Stimulated activated naive CD8-positive, alpha-beta T cell treated with anti-CD3 and anti-CD28 coated beads, Interleukin-15, Interleukin-2, amounts not matched to agents 100 U/mL and 50 U/mL, for 24 hours (primary cell): ENCODE results near the gene IL1RL1.
"Not testable (repeated sequence)": the region's sequence is repeated elsewhere in the genome, so short reads cannot be mapped to it uniquely, and the experiment has no call there.

Source experiments
- ATAC-seq: fragments of 150-1000 bp; cut with Tn5 transposase; one replicate; pipeline ENCODE4 v1.10.0; 2021
- DNase-seq: peaks from one replicate; pipeline ENCODE4 v3.0.0; 2021

IL1RL1 gene

DNA sequence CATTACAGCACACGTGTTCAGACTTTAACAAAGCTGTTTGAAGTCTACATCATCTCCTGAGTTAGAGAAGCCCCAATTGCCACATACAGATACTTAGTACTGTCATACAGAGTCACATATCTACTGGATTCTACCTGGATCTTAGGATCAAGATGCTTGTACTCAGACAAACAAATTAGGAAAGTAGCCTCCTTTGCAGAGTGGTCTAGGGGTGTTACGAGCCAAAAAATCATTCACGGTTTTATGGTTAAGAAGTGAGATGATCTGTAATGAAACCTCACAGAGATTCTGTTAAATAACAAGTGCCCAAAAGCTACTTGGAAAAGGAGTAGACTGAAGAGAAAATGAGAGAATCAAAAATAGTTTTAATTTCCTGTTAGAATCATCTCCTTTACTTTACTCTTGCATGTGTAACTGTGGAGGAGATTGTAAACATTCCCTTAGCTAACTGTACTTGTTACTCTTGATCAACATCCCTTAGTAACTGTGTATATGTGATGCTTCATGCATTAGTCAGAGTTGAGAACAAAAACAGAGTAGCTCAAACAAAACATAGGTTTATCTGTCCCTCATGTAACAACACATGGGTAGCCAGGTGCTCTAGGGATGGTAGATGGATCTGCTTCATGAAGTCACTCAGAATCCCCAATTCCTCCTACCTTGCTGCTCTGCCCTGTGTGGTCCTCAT lies 16.4 kb upstream of the IL1RL1 start:
- DNase-seq (no peak), ATAC-seq (peak; percentile 42)

DNA sequence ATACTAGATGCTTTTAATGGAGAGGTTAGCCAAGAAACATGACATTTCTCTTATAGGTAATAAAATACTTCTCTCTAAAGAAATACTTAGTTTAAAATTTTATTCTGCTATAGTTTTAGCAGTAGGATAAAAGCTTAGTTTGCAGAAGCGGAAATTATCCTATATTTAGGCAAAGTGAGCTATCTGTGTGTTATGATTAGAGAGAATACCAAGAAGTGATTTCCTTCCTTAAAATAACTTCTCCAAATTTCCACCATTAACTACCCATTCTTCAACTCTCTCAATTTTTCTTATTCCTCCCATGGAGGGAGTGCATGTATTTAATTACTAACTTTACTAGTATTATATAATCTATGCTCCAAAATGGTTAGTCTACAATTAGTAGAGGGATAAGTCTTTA lies 15.8 kb upstream of the IL1RL1 start:
- DNase-seq (no peak), ATAC-seq (no peak)

DNA sequence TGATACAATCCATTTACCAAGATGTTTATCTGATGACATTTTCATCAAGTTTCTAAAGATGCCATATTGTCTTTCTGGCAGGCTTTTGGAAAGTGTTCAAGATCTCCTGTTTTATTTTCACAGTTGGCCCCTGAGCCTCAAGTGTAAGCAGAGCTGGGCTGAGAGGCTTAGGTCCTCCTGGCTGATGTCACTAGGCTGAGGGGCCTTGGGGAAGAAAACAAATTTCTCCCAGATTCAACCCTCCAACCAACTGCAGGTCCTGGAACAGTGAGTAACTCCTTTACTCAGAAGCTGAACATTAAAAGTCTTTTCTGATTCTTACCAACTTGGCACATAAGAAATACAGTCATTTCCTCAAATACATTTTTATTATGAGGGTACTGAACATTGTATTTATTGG lies 14.9 kb upstream of the IL1RL1 start:
- ATAC-seq: peak; percentile 72
- no peak for DNase-seq

DNA sequence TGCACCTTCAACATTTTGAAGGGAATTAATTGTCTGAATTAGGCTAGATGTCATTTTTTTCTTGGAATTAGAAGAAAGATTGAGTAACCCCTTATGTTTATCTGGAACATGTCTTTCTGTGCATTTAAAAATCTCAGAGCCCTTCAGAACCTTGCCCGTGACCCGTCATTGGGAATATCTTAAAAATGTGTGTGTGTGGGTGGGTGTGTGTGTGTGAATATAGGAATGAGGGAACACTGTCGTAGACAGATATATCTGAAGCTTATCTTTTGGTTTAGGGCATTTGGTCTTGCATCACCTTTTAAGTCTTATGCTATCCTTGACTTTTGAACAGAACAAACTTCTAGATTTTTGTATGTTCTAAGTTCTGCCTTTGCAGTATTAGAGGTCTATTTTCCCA lies 13.5 kb upstream of the IL1RL1 start:
- DNase-seq (no peak), ATAC-seq (no peak)

- DNase-seq (peak; percentile 53), ATAC-seq (peak; percentile 87)
These were observed 9.4 kb upstream of the IL1RL1 start for GRCh38 chr2:102301867-102302362.

DNA sequence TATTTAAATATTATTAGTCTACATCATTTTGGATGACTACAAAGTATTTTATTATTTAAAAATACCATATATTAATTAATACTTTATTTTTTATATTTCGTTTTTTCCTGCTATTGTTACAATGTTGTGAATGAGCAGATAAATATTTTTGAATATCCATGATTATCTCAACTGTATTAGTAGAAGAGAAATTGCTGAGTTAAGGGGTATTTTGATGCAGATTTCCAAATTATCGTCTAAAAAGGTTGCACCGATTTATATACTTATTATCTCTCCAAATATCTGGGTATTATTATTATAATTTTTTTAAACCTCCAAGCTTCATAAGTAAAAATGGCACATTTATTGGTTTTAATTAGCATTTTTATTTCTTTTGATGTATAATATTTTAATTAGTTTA lies 8.9 kb upstream of the IL1RL1 start:
- DNase-seq (no peak), ATAC-seq (no peak)

GRCh38 chr2:102303589-102303988 lies 7.8 kb upstream of the IL1RL1 start:
- no peak for DNase-seq
- ATAC-seq: no peak

GRCh38 chr2:102304268-102304667 lies 7.1 kb upstream of the IL1RL1 start:
- DNase-seq (no peak), ATAC-seq (peak; percentile 26)

- peak; percentile 46 for DNase-seq
- ATAC-seq: peak; percentile 78
These were observed 6.4 kb upstream of the IL1RL1 start for GRCh38 chr2:102304711-102305611.

DNA sequence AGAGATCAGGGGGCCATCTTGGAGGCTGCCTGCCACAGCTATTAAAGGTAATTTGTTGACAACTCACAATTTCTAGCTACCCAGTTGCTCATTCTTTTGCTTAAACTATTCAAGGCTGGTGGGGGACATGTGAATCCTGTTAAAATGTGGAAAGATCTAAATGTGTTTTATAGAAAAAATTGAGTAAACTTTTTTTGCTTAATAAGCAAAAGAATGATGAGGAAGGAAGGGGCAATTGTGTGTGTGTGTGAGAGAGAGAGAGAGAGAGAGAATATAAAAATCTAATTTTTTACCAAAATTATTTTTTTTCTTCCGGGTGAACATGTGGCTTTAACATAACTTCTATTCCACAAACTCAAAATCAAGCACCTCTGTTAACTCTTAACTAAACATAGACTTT lies 5.2 kb upstream of the IL1RL1 start:
- ATAC-seq: no peak
- no peak for DNase-seq

DNA sequence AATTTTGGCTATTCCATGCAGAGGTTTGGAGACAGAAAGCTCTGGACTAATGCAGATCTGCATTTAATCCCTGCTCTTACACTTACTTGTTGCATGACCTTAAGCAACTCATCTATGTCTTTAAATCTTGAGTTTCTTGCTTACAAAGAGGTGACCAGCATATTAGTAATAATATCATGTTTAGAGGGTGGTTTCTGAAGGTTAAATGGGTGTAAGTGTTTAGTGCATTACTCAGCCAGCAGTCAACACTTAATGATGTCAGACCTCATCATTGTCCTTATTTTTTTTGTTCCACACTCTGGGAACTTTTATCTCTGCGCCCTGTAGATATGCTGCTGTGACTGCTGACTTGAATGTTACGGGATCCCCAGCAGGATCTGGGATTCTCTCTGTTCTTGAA lies 1.7 kb downstream of the IL1RL1 start:
- no peak for DNase-seq

DNA sequence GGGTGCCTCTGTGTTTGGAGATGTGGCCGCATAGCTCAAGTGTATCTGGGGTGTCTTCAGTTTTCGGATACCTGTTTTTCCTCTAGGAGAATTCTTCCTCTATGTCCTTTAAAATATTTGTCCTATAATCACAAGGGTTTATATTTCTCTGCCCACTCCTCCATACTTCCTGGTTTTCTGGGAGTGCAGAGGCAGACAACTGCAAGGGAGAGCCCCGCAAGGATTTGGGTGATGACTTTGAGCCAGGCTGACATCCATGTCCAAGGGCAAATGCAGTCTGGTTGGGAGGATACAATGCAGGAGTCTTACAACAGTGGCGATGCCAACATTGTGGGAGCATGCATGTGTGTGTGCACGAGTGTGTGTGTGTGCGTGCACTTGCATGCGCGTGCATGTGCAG lies 2.1 kb downstream of the IL1RL1 start:
- DNase-seq: no peak
- ATAC-seq: no peak

More for the DNA sequence above, 1.7 kb downstream of the IL1RL1 start:
- ATAC-seq: peak; percentile 19

- no peak for DNase-seq
- ATAC-seq: no peak
These were observed 2.6 kb downstream of the IL1RL1 start for GRCh38 chr2:102313950-102314349.

DNA sequence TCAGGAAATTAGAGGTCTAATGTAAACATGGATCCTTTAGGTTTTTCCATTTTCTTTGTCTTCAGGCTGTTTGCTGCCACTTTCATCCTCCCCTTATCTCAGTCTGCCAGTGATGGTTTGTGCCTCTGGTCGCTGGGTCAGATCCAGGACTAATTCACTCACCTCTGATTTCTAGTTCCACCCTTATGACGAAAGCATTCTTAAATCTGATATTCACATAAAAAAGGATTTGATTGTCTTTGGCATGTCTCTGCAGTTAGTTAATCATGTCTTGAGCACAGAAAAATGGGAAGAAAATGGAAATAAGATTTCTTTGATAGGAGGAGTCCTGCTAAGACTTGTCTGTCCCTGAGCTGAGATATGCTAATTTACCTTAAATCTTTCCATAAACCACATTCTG lies 4.6 kb downstream of the IL1RL1 start:
- ATAC-seq (no peak), DNase-seq (no peak)

DNA sequence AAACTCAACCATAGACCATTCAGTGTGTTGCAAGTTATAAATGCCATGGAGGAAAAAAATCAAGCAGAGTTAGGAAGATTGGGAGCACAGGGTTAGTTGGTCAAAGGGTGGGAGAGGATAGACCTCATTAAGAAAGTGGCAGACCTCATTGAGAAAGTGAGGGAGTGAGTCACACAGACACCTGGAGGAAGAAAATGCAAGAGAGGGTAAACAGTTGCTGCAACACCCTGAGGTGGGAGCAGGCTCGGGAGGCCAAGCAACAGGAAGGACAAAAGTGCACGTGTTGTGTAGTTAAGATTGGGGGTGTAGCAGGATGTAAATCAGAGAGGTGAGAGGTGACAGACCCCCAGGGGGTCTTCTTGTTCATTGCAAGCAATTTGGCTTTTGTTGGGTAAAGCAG lies 6.4 kb downstream of the IL1RL1 start:
- ATAC-seq (peak; percentile 39), DNase-seq (no peak)

- ATAC-seq (no peak), DNase-seq (no peak)
These were observed 7.1 kb downstream of the IL1RL1 start for GRCh38 chr2:102318437-102318836.

DNA sequence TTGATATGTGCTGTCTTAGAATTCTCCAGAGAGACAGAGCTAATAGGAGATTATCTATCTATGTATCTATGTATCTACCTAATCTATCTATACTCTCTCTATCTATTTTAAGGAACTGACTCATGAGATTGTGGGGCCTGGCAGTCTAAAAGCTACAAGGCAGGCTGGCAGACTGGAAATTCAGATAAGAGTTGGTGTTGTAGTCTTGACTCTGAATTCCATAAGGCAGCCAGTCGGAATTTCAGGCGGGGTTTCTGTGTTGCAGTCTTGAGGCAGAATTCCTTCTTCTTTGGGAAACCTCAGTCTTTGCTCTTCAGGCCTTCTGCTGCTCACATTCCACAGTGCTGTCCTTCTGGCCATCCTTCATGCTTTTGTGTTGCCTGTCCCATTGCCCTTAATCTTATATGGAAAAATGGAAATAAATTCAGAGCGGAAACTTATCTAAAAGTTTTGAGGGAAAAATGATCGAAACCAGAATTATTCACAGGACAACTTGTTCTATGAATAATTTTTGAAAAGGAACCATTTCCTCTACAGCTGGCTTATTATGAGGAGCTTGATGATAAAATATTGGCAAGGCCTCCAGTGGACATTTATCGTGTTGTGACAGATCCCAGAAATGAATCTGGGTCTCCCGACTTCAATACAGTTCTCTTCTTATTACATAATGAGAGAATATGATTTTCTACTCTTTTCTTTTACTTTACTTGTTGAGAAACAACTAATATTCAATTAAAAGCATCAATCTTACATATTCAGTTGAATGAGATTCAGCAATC lies 10.8 kb downstream of the IL1RL1 start:
- ATAC-seq (no peak), DNase-seq (no peak)

DNA sequence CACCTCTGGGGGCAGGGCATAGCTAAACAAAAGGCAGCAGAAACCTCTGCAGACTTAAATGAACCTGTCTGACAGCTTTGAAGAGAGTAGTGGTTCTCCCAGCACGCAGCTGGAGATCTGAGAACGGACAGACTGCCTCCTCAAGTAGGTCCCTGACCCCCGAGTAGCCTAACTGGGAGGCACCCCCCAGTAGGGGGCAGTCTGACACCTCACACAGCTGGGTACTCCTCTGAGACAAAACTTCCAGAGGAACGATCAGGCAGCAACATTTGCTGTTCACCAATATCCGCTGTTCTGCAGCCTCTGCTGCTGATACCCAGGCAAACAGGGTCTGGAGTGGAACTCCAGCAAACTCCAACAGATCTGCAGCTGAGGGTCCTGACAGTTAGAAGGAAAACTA lies 13.6 kb downstream of the IL1RL1 start:
- DNase-seq, ATAC-seq: not testable (repeated sequence)

DNA sequence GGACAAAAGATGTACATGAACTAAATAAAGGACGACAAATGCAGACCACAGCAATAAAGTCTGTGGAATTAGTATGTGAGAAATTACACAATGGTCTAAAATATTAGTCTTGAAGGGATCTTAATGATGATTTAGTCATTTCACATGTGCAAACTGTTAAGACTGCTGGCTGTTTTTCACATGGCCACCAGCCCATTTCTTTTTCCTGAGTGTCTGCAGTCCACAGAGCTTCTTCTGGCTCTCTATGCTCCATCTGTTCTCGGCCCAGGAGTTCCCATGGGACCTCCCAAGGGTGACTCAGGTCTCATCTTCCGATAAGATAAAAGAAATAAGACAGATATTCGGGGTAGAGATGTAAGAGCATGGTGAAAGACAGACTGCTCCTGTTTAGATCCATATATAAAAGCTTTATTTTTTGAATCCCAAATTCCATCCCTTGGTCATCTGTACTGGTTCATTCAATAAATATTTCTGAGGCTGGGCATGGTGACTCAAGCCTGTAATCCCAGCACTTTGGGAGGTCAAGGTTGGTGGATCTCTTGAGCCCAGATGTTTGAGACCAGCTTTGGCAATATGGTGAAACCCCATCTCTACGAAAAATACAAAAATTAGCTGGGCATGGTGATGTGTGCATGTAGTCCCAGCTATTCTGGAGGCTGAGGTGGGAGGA lies 20.1 kb downstream of the IL1RL1 start:
- DNase-seq: no peak
- no peak for ATAC-seq

- DNase-seq: no peak
- ATAC-seq: no peak
These were observed 23.1 kb downstream of the IL1RL1 start for GRCh38 chr2:102334486-102334885.

DNA sequence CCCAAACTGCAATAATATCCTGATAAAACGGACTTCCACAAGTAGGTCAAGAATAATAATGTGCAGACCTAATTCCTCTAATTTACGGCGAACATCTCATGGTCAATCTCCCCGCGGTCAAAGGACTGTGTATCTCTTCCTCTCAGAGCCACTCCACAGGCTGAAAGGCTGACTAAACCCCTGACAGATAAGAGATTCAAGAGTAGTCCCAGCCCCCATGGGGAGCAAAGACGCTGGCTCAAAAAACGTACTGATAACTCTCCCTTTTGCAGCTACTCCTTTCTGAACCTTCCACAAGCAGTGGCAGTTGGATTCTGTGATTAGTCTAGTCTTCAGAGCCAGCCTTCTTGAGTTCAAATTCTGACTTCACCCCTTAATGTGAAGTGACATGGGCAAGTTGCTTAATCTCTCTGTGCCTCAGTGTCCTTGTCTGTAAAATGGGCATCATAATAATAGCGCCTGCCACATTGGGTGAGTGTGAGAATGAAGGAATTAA lies 24.6 kb downstream of the IL1RL1 start:
- ATAC-seq: no peak
- DNase-seq: no peak

DNA sequence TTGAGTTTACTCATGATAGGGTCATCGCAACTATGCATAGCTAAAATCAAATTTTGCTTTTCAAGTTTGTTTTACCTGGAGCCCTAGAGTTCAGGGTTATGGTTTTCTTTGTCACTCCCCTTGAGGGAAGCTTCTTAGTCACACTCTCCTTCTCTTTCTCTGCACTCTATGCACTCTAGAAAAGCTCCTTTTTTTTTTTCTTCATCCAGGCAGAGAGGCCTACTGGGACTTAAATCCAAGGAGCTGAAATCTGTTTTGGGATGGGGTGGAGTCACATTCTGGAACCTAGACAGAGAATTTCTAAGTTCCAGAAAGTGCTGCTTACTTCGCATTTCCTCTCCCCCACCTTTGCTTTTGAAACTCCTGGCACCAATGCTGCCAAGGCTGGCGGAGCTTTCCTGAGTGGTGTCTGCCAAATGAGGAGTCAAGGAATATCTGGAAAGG lies 25.2 kb downstream of the IL1RL1 start:
- no peak for ATAC-seq
- no peak for DNase-seq
